Cardiac muscle cell (in vitro differentiated cells and primary cell): ENCODE results near the gene RBBP8. TPM values are rescaled to one million over a fixed set of nuclear protein-coding genes. Genes with fewer than 3 reads are reported as not detected.

Experiments used
- DNase-seq, 2 donors: peaks; one replicate each; pipeline versions ENCODE4 v3.0.0 to v3.0.0-alpha.2; 2010 to 2017; ENCODE audit warnings: low read depth in 1 of 2, low spot score in 1 of 2
- H3K27ac ChIP-seq: fragments of 200-600 bp; sonication (generic); 2 replicates; pipeline ENCODE4 v1.5.1; 2016
- H3K27me3 ChIP-seq: fragments of 200-600 bp; sonication (generic); 2 replicates; pipeline ENCODE4 v1.6.0; 2016; ENCODE audit warnings: control low read depth
- H3K36me3 ChIP-seq: fragments of 200-600 bp; sonication (generic); 2 replicates; pipeline ENCODE4 v1.5.1; 2016; ENCODE audit warnings: control low read depth
- H3K4me1 ChIP-seq: fragments of 200-600 bp; sonication (generic); 2 replicates; pipeline ENCODE4 v1.8.1; 2017; ENCODE audit warnings: low read depth, mild to moderate bottlenecking, mixed run types
- H3K4me3 ChIP-seq: fragments of 200-600 bp; sonication (generic); 2 replicates; pipeline ENCODE4 v1.5.1; 2016; ENCODE audit warnings: mild to moderate bottlenecking
- H3K9me3 ChIP-seq: fragments of 200-600 bp; sonication (generic); 2 replicates; pipeline ENCODE4 v1.5.1; 2017; ENCODE audit warnings: low read depth, mild to moderate bottlenecking, control low read depth
- polyA plus RNA-seq: library from polyadenylated mRNA; unstranded; fragments of >200 nt; fragmentation: Nextera tagmentation; extraction: Ambion mirVana; gene quantifications from 2 replicates; pipeline ENCODE4 v1.2.1, GENCODE V29; 2016
- total RNA-seq: library from RNA; depleted of rRNA; stranded (reverse); fragments of >200 nt; gene quantifications from 2 replicates; pipeline ENCODE4 v1.2.3, GENCODE V29; 2016
- TF ChIP-seq, protein P1 (sequence below): IDR thresholded peaks from 2 replicates; pipeline ENCODE4 v1.5.1; 2012; ENCODE audit warnings: low read depth, mild to moderate bottlenecking, low read length

The RBBP8 gene
- total and polyA plus RNA-seq, 2 experiments from 2014 or later = 27.4 to 30.1 TPM

DNA sequence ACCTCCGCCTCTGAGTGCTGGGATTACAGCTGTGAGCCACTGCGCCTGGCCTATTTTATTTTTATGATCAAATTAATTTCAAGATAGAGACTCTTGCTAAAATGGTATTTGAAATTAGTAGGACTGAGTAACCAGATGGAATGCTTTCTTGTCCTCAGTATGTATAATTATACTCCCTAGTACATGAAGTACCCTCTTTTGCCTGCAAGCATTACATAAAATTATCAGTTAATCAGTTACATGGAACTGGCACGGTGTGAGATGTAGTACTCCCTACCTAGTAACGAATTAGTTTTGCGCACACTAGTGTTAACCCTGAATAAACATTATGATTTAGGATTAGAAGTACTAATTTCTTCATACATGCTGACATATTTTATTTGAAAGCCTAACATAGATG, 41.6 kb downstream of the RBBP8 start:
- no peaks in the 10 kb centered on the region for H3K36me3 ChIP-seq
- H3K27me3 ChIP-seq = no peaks in the 10 kb centered on the region
- H3K4me1 ChIP-seq = no peaks in the 10 kb centered on the region
- H3K27ac ChIP-seq = no peak overlapping the region
- no peaks in the 10 kb centered on the region for H3K9me3 ChIP-seq
- no peak overlapping the region for H3K4me3 ChIP-seq
- TF ChIP-seq, protein P1, sequence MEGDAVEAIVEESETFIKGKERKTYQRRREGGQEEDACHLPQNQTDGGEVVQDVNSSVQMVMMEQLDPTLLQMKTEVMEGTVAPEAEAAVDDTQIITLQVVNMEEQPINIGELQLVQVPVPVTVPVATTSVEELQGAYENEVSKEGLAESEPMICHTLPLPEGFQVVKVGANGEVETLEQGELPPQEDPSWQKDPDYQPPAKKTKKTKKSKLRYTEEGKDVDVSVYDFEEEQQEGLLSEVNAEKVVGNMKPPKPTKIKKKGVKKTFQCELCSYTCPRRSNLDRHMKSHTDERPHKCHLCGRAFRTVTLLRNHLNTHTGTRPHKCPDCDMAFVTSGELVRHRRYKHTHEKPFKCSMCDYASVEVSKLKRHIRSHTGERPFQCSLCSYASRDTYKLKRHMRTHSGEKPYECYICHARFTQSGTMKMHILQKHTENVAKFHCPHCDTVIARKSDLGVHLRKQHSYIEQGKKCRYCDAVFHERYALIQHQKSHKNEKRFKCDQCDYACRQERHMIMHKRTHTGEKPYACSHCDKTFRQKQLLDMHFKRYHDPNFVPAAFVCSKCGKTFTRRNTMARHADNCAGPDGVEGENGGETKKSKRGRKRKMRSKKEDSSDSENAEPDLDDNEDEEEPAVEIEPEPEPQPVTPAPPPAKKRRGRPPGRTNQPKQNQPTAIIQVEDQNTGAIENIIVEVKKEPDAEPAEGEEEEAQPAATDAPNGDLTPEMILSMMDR = no peak
- no peak for DNase-seq

DNA sequence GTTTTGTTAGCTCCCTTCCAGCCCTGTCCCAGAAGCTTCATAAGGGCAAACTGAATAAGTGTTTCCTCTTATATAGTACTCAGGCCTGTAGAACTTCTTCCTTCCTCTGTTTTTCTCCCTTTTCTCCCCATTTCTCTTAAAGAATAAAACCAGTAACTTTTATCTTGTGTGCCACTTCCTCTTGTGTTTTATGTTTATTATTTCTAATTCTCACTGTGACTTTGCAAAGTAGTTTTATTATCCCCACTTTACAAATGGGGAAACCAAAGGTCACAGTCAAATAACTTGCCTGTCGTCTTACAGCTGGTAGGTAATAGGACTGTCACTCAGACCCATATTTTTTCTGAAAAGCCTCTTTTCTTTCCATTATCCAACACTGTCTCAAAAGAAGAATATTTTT, 42.4 kb downstream of the RBBP8 start:
- Histone ChIP-seq H3K4me1 (no peaks in the 10 kb centered on the region), H3K27me3 (no peaks in the 10 kb centered on the region), H3K27ac (no peak overlapping the region), H3K4me3 (no peak overlapping the region), H3K9me3 (no peaks in the 10 kb centered on the region), H3K36me3 (no peaks in the 10 kb centered on the region)
- TF ChIP-seq, protein P1 = no peak
- DNase-seq = no peak

DNA sequence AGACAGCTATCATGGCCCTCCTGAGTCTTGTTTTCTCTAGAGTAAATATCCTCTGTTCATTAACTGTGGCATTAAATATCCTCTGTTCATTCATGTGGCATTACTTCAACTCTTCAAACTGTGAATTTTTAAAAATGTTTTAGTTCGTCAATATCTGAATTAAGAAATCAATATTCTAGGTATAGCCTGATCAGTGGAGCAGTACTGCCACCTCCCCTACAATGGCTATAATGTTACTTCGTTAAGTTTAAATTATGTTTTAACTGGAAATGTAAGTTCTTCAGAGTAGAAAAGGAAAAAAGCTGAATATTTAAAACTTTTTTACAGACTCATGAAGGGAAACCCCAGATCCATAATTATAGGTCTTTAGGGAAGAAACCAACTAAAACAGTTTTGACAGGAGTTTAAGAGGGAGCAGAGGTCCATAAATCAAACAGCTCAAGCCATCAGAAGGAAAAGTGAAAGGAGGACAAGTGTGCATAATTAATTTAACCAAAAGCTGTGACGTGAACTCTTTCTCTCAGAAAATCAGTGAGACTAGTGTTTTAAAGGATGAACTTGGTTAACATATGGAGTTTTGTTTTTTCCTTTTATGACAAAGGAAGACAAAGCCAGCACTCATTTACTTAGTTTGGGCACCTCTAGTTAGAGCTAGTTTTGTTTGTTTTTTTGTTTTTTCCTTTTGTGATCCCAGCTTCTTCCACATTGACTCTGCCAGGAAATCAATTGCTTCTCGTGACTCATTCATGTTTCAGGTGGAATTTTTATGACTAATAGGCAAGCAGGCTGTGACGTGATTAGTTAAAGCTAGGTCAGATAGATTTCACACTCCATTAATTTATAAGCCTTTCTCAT, 44.9 kb downstream of the RBBP8 start:
- no peaks in the 10 kb centered on the region for H3K27me3 ChIP-seq
- H3K36me3 ChIP-seq = no peaks in the 10 kb centered on the region
- no peaks in the 10 kb centered on the region for H3K9me3 ChIP-seq
- H3K27ac ChIP-seq = peak overlapping the region; percentile 39
- DNase-seq = peak in 1 of 2 donors; percentile 81
- peaks cover 3% of the 10 kb centered on the region for H3K4me1 ChIP-seq
- no peak overlapping the region for H3K4me3 ChIP-seq
- TF ChIP-seq, protein P1 = no peak

DNA sequence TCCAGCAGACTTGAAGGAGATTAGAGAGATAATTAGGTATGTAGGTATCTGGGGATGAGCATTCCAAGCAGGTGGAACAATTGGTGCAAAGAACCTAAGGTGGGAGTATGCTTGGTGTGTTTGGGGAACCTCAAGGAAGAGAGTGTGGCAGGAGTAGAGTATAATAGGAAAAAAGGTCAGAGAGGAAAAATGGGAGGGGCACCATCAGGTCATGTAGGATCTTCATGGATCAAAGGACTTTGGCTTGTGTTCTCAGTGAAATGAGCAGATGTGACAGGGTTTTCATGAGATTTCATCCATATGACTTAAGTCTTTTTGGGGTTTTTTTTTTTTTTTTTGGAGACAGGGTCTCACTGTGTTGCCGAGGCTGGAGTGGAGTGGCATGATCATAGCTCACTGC, 47.3 kb downstream of the RBBP8 start:
- Histone ChIP-seq H3K27me3 (no peaks in the 10 kb centered on the region), H3K4me1 (peaks cover 3% of the 10 kb centered on the region), H3K36me3 (peaks cover 5% of the 10 kb centered on the region), H3K27ac (no peak overlapping the region), H3K9me3 (no peaks in the 10 kb centered on the region), H3K4me3 (no peak overlapping the region)
- TF ChIP-seq, protein P1 = no peak
- no peak for DNase-seq

DNA sequence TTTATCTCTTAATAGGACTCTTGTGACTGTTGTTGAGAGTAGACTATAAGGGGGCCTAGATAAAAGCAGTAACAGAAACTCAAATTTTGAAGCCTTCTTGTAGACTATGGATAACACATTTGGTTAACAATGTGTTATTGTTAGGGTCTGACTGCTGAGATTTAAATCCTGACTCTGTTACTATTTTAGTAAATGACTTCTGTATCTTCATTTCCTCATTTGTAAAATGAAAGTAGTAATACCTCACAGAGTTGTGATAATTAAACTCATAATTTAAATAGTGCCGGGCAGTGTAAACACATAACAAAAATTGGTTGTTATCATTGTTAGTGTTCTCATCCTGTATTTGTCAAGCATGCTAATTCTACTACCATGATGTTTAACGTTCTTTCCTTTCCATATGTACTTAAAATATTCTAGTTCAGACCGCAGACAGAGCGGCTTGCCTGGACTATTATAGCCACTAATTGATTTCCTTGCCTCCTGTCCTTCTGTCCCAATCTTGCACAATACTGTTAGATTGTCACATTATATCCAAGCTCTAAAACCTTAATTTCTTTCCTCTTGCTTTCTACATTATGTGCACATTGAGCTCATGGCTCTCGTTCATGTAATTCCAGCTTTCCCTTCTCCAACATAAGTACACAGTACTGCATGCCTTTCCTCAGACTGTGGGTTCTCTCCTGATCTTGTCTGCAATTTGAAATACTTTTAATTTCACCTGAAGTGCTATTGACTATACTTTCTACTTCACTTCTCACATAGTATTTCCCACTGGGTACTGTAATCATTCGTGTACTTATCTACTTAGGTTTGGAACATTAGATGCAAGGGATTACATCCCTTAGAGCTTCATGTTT, 48.4 kb downstream of the RBBP8 start:
- Histone ChIP-seq H3K4me3 (no peak overlapping the region), H3K9me3 (no peaks in the 10 kb centered on the region), H3K27me3 (no peaks in the 10 kb centered on the region), H3K4me1 (peaks cover 3% of the 10 kb centered on the region), H3K36me3 (peaks cover 7% of the 10 kb centered on the region), H3K27ac (peak overlapping the region; percentile 67)
- TF ChIP-seq, protein P1 = no peak
- no peak for DNase-seq
